GM21367 (cell line): ENCODE results near the gene ATG5.
A peak's percentile ranks its signal among the peaks of the same experiment; 100 is the strongest.

Experiments used
- ATAC-seq: cut with Tn5 transposase; IDR thresholded peaks from one replicate; pipeline ENCODE4 v1.9.1; 2021; ENCODE audit not compliant: unreplicated experiment

The ATG5 gene

DNA sequence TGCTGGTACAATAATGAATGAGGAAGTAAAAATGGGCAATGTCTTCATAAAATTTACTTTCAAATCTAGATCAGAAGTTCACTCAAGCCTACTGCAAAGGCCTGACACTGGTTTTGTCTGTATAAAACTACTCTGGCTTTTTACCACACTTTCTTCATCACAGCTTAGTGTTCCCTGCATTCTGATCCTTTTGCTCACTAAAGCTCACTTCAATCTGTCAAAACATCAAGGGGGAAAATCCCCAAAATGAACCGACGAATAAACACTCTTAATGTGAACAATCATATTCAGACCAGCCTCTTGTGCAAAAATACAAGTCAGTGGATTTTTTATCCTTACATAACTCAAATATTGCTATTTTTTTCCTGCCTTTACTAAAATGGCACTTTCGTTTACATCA lies 140.9 kb downstream of the ATG5 start:
- ATAC-seq, result no peak

DNA sequence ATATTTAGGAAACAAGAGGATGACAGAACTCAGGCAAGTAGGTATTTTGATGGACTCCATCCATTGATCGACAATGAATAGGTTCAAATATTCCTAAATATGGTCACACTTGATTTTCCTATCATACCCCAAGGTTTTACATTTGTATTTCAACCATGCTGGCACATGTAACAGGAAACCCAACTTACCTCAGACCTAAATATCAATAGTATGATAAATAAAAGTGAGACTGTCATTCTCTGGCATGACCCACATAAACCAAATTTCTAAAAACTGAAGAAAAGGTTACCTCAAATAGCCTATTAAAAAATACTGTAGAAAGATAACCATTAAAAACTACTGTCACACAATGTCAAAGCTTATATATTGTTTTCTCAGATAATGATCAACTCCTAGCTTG lies 142.1 kb downstream of the ATG5 start:
- ATAC-seq, result no peak

DNA sequence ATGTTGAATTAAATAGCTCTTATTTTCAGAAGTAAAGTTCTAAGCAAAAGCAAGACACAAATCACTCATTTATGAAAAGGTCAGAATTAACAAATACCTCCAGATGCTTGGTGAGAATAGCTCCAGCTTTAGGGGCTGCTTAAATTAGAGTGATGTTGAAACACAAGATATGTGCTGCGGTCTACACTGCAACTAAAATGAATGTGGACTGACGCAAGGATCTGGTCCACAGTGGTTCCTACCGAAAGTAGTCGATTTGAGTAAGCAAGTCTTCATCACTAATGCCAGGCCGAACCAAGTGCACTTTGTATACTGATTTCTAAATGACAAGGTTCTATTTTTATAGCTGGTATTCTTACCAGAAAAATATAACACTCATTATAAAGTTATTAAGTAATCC lies 143.1 kb downstream of the ATG5 start:
- ATAC-seq, result peak; percentile 82

GRCh38 chr6:106181664-106182418 lies 143.7 kb downstream of the ATG5 start:
- no peak for ATAC-seq

GRCh38 chr6:106180208-106180607 lies 145.4 kb downstream of the ATG5 start:
- no peak for ATAC-seq

- ATAC-seq, result no peak
Measured at GRCh38 chr6:106178900-106179299, 146.7 kb downstream of the ATG5 start.

- ATAC-seq, result no peak
Measured at GRCh38 chr6:106177786-106178185, 147.8 kb downstream of the ATG5 start.

DNA sequence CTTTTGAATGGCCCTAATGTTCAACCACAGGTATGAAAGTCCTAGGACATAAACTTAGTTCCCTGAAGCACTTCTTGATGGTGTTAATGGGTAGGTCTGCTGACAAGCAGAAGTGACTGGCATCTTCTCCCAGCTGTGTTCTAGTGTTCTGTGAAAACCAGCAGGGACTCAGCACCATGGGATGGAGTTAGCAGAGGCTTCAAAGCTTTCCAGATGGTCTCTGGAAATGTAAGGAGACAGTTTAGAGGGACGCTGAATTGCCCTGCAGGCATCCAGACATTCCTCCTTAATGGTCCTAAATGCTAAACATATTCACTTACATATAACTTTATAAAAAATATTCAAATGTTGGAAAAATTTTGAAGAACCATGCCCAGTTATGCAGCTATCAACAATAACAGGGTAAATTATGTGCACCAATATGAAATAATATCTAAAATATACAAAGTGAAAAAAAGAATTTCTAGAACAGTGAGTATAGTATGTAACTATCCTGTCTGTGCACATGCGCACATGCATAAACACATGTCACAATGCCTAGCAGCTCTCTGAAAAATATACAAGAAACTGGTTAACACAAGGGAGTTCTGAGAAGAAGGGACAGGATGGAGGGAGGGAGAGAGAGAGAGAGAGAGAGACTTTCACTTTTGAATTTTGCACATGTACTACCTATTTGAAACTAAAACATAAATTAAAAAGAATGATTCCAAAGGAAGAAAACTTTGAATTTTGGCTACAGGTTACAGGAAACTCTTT lies 152.3 kb downstream of the ATG5 start:
- ATAC-seq, result no peak

DNA sequence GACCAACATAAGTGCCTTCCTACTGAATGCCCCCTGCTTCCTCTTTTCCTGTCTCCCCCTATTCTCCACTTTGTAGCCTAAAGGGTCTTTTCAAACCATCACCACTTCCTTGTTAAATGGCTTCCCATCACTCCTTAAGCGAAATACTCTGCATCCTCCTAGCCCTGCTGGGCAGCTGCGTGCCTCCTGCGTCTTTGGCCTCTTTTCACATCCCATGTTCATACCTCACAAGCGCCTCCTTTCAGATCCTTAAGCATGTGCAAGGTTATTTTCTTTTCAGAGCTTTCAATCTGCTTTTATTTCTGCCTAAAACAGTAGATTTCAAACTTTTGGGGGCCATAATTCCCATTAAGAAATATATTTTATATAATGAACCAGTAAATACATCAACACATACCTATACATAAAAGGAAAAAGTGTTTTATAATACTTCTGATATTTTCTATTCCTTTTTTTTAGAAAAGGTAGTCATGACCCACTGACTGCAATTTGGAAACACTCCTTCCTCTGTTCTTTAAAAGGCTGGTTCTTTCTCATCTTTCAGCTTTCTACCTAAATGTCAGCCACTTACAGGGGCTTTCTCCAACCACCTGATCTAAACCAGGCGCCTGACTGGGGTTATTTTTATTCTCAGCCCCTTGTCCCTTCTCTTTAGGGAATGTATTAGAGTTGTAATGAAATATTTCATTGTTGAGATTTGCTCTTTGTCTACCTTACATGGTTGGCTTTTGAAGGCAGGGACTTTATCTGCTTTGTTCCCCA lies 155.3 kb downstream of the ATG5 start:
- no peak for ATAC-seq

- no peak for ATAC-seq
Measured at GRCh38 chr6:106169517-106169916, 156.0 kb downstream of the ATG5 start.

- ATAC-seq, result no peak
Measured at GRCh38 chr6:106168097-106168888, 157.3 kb downstream of the ATG5 start.

- ATAC-seq, result peak; percentile 45
Measured at GRCh38 chr6:106167096-106167814, 158.3 kb downstream of the ATG5 start.

- ATAC-seq, result no peak
Measured at GRCh38 chr6:106165885-106166485, 159.6 kb downstream of the ATG5 start.

DNA sequence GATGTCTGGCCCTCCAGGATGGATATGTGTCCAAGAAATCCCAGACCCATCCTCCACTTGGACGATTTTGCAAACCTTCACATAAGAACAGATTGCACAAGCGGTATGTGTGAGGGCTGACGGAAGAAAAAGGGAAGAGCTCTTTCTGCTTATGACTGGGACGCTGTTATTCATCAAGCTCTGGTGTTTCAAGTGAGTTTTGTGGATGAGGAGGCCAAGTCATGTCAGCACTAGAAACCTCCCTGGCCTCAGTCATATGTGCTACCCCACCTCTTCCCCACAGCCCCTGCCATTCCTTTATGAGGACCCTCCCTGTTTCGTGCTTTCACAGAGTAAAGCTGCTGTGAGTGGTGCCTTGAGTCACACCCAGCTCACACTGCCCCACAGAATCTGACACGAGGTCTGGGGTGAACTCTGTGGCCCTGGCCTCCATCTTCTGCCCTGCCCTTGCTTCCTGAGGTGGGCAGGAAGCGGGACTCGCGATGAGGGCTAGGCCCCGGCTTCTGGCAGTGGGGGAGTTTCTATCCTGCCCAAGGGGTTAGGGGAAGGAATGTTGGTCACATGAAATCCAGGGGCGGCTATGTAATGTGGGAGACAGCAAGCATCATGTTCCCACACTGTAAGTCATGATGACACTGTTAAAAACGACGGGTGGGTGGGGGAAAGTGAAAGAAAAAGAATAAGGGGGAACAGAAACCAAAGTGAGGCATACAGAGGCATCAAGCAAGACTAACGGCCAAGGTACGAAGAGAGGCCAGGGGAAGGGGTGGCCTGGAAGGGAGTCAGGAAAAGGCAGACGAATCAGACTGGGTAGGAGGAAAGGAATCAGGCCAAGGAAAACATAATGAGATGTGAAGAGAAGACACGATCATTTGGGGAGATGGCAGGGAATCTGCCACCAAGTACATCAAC lies 161.3 kb downstream of the ATG5 start:
- peak; percentile 33 for ATAC-seq

GRCh38 chr6:106163446-106163965 lies 162.1 kb downstream of the ATG5 start:
- ATAC-seq, result peak; percentile 38

DNA sequence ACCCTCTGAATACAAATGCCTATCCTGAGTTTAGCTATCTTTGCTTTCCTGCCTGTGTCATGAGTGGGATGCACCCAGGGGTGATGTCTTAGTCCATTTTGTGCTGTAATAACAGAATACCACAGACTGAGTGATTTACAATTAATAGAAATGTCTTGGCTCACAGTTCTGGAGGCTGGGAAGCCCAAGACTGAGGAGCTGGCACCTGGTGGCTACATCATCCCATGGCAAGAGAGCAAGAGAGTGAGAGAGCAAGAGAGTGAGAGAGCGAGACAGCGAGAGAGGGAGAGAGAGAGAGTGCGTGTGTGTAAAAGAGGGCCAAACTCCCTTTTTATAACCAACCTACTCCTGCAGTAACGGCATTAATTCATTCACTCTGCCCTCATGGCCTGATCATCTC lies 162.6 kb downstream of the ATG5 start:
- ATAC-seq, result no peak

DNA sequence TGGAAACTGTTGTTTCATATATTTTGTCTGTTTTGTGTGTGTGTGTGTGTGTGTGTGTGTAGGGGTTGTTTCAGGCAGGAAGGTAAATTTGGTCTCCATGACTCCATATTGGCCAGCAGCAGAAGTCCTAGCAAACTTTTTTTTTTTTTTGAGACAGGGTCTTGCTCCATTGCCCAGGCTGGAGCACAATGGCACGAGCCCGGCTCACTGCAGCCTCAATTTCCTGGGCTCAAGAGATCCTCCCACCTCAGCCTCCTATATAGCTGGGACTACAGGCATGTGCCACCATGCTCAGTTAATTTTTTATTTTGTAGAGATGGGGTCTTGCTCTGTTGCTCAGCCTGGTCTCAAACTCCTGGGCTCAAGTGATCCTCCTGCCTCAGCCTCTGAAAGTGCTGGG lies 163.7 kb downstream of the ATG5 start:
- ATAC-seq, result no peak

GRCh38 chr6:106161311-106161874 lies 164.2 kb downstream of the ATG5 start:
- no peak for ATAC-seq
